GM10248 (cell line): Measurements from ENCODE around the gene TMEM245.

Experiments
- CTCF ChIA-PET: fragments of 300-600 bp; sonication (Branson Sonifier 250); formaldehyde crosslinking; extraction: SDS; loops from one replicate; lab custom pipeline; 2021; ENCODE audit warnings: antibody characterized with exemption; lab: Yijun Ruan, JAX
- POLR2A ChIA-PET: fragments of 350-650 bp; sonication (Branson Sonifier 250); formaldehyde crosslinking; extraction: SDS; loops from one replicate; lab custom pipeline; 2020; ENCODE audit warnings: antibody characterized with exemption; lab: Yijun Ruan, JAX
- DNase-seq: peaks from one replicate; pipeline ENCODE4 v3.0.0; 2012; ENCODE audit errors: extremely low spot score
- CTCF ChIP-seq: IDR thresholded peaks from 2 replicates; pipeline ENCODE4 v1.5.1; 2012; ENCODE audit warnings: mild to moderate bottlenecking, low read depth; ENCODE audit errors: extremely low read depth, missing control alignments, control extremely low read depth

The TMEM245 gene

DNA sequence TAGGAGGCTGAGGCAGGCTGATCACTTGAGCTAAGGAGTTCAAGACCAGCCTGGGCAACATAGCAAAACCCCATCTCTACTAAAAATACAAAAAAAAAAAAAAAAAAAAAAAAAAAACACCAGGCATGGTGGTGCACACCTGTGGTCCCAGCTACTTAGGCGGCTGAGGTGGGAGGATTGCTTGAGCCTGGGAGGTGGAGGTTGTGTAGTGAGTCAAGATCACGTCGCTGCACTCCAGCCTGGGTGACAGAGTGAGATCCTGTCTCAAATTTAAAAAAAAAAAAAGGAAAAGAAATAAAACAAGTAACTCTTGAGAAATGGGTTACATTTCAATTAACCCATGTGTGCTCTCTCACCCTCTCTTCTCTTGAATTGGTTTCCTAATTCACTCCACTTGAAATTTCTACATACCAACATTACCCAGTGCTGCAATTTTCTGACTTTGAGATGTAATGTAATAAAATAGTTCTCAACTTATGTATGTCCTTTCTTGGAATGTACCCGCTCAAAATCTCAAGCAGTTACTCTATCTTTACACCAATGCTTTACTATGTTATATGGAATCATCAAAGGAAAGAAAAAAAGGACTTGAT, 35.8 kb downstream of the TMEM245 start:
- DNase-seq = no peak
- ChIA-PET POLR2A (no interaction called here), CTCF (no interaction called here)
- TF ChIP-seq CTCF = no peak

- POLR2A ChIA-PET = no interaction called here
- CTCF ChIA-PET = no interaction called here
- DNase-seq = no peak
- no peak for TF ChIP-seq CTCF
Observed at GRCh38 chr9:109083141-109083540, 36.6 kb downstream of the TMEM245 start.

DNA sequence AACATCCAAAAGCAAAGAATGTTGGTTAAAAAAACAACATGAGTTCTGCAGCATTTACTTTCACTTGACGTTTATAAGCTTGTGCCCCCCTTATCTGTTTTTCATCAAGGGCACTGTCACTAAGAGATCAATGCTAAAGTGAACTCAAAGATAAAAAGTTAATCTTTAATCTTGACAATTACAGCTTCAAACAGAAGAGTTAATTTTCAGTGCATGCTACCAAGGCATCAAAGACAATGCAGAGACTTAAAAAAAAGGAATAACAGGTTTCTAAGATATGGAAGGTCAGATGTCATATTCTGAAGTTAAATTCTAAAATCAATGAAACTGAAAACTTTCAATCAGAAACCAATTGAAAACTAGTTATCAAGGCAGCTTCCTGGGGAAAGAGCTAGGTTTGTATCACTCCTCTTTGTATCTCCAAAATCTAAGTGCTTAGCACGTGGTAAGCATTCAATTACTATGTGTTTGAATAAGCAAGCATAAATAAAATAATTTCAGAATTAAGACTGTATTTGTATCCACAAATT, 37.6 kb downstream of the TMEM245 start:
- ChIA-PET CTCF (interaction anchor here (0.8 to 1.4 kb wide), 4 partner anchors 9 to 36 kb away, joined by 3 to 5 read pairs (median 4); no protein-coding TSS in a partner anchor), POLR2A (no interaction called here)
- TF ChIP-seq CTCF = no peak

DNA sequence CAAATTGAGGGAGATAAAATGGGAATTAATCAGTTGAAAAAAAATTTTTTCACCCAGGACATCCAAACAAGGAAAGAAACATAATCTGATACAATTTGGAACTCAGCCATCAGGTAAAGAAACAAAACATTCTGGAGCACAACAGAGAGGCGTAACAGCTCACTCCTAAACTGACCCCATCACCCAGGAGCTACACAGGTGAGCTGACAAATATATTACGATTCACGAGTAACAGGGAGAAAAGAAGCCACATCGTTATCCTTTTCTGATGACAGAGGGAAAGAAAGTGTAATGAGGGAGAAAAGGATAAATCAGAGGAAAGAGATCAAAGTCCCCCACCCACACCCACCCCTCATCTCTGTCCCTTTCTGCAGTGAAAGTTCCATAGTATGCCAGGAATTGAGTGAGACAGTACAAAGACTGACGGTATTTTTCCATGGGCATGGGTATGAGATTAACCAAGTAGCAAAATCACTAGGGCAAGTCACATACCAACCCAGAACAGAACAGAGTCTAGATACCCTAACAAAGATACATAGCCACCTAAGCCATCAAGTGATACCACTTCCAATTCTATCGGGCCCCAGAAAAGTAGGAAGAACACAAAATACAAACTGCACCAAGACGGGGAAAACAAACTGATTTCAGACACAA, 45.4 kb downstream of the TMEM245 start:
- no peak for TF ChIP-seq CTCF
- ChIA-PET CTCF (no interaction called here), POLR2A (no interaction called here)
- DNase-seq = no peak

More for the DNA sequence above, 37.6 kb downstream of the TMEM245 start:
- DNase-seq = no peak

- ChIA-PET CTCF (no interaction called here), POLR2A (no interaction called here)
- no peak for TF ChIP-seq CTCF
- DNase-seq = no peak
Observed at GRCh38 chr9:109072821-109073435, 46.8 kb downstream of the TMEM245 start.

DNA sequence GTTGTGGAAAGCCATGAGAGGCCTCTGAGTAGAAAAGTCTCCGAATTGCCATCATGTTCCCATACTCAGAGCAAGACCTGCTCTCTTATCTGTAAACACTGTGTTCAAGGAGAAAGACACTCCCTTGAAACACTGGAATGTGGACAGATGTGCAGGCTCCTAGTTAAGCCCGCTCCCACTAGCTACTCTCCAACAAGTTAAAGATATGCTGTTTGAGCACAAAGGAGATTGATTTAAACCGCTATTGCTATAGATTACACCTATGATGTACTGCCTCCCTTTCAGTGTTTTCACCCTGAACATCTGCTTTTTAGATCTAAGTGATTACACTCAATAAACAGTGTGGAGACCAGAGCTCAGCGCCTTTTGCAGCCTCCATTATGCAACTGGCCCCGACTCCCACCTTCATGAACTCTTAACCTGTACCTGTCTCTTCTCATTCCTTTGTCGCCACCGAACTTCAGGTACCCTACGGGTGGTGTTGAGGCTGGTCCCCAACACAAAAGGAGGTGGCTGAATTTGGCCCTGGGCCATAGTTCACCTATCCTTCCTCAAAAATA, 47.5 kb downstream of the TMEM245 start:
- no peak for DNase-seq
- POLR2A ChIA-PET = no interaction called here
- no peak for TF ChIP-seq CTCF
- CTCF ChIA-PET = interaction anchor here (1.2 to 1.3 kb wide), 2 partner anchors 9 to 15 kb away, joined by 3 to 5 read pairs; no protein-coding TSS in a partner anchor
